ENCODE data around the gene TPK1. TPM values are rescaled to one million over a fixed set of nuclear protein-coding genes. Genes with fewer than 3 reads are reported as not detected.

TPK1 gene
- total RNA-seq, 1 donor from 2014 or later: 2.2 TPM

GRCh38 chr7:144524271-144524670 lies 311.6 kb downstream of the TPK1 start:
- no peak overlapping the region for H3K27ac ChIP-seq (ENCODE audit: low read depth, low read length)
- H3K79me2 ChIP-seq (ENCODE audit: insufficient read depth, low read length): no peaks in the 10 kb centered on the region
- Mint-ChIP-seq H3K4me3 (ENCODE audit: unreplicated experiment) (no peak overlapping the region), H3K27me3 (ENCODE audit: low read depth, unreplicated experiment) (no peaks in the 10 kb centered on the region), H3K4me1 (ENCODE audit: low read depth, unreplicated experiment) (peaks cover 21% of the 10 kb centered on the region), H3K36me3 (ENCODE audit: low read depth, unreplicated experiment) (no peaks in the 10 kb centered on the region), H3K9me3 (ENCODE audit: unreplicated experiment) (no peaks in the 10 kb centered on the region), H3K27ac (ENCODE audit: unreplicated experiment) (no peak overlapping the region)
- H4K20me1 ChIP-seq (ENCODE audit: insufficient read depth, low read length): no peaks in the 10 kb centered on the region
- no peaks in the 10 kb centered on the region for H3K9me3 ChIP-seq (ENCODE audit: insufficient read depth, low read depth, low read length)
- no peak overlapping the region for H3K9ac ChIP-seq (ENCODE audit: low read length)
- H3K4me2 ChIP-seq (ENCODE audit: low read length): no peak overlapping the region
- no peaks in the 10 kb centered on the region for H3K36me3 ChIP-seq (ENCODE audit: insufficient read depth, low read length)
- DNase-seq (ENCODE audit: low read depth): no peak
- no peak for FAIRE-seq
- H3K27me3 ChIP-seq (ENCODE audit: insufficient read depth, low read length): no peaks in the 10 kb centered on the region
- no peak overlapping the region for H2AFZ ChIP-seq (ENCODE audit: low read depth, low read length)
- no peaks in the 10 kb centered on the region for H3K4me1 ChIP-seq (ENCODE audit: insufficient read depth, low read length)
- TF ChIP-seq, protein P1, sequence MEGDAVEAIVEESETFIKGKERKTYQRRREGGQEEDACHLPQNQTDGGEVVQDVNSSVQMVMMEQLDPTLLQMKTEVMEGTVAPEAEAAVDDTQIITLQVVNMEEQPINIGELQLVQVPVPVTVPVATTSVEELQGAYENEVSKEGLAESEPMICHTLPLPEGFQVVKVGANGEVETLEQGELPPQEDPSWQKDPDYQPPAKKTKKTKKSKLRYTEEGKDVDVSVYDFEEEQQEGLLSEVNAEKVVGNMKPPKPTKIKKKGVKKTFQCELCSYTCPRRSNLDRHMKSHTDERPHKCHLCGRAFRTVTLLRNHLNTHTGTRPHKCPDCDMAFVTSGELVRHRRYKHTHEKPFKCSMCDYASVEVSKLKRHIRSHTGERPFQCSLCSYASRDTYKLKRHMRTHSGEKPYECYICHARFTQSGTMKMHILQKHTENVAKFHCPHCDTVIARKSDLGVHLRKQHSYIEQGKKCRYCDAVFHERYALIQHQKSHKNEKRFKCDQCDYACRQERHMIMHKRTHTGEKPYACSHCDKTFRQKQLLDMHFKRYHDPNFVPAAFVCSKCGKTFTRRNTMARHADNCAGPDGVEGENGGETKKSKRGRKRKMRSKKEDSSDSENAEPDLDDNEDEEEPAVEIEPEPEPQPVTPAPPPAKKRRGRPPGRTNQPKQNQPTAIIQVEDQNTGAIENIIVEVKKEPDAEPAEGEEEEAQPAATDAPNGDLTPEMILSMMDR (IDR thresholded peaks at IDR 0.05; ENCODE audit: insufficient read depth, low read depth, low read length): no peak
- no peak for TF ChIP-seq EZH2 (IDR thresholded peaks at IDR 0.05; ENCODE audit: insufficient read depth, low read length)
- H3K4me3 ChIP-seq (ENCODE audit: insufficient read depth, low read depth, low read length): no peak overlapping the region

DNA sequence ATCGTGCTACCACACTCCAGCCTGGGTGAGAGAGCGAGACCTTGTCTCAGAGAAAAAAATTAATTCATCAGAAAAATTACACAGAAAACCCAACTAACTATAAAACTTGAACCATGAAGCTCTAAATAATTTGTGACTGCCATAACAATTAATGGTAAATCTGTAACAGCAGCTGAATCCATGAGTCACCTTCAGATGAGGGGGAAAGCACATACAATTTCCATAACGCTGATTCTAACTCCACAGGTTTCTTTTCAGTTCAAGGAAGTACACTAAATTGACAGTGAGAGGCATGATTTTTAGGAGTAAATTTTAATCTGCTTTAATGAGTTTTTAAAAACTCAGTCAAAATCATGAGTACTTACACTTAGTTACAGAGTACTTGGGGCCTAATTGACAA lies 312.2 kb downstream of the TPK1 start:
- H3K36me3 Mint-ChIP-seq (ENCODE audit: low read depth, unreplicated experiment): no peaks in the 10 kb centered on the region
- no peaks in the 10 kb centered on the region for H3K27me3 Mint-ChIP-seq (ENCODE audit: low read depth, unreplicated experiment)
- DNase-seq (ENCODE audit: low read depth): no peak
- Histone ChIP-seq H3K4me1 (ENCODE audit: insufficient read depth, low read length) (no peaks in the 10 kb centered on the region), H3K4me2 (ENCODE audit: low read length) (no peak overlapping the region), H3K79me2 (ENCODE audit: insufficient read depth, low read length) (no peaks in the 10 kb centered on the region), H3K9ac (ENCODE audit: low read length) (no peak overlapping the region), H3K4me3 (ENCODE audit: insufficient read depth, low read depth, low read length) (no peak overlapping the region), H4K20me1 (ENCODE audit: insufficient read depth, low read length) (no peaks in the 10 kb centered on the region), H3K36me3 (ENCODE audit: insufficient read depth, low read length) (no peaks in the 10 kb centered on the region), H3K27ac (ENCODE audit: low read depth, low read length) (no peak overlapping the region), H2AFZ (ENCODE audit: low read depth, low read length) (no peak overlapping the region), H3K27me3 (ENCODE audit: insufficient read depth, low read length) (no peaks in the 10 kb centered on the region), H3K9me3 (ENCODE audit: insufficient read depth, low read depth, low read length) (no peaks in the 10 kb centered on the region)
- H3K27ac Mint-ChIP-seq (ENCODE audit: unreplicated experiment): no peak overlapping the region
- FAIRE-seq: no peak
- H3K4me1 Mint-ChIP-seq (ENCODE audit: low read depth, unreplicated experiment): peaks cover 17% of the 10 kb centered on the region
- no peak overlapping the region for H3K4me3 Mint-ChIP-seq (ENCODE audit: unreplicated experiment)
- TF ChIP-seq, protein P1 (IDR thresholded peaks at IDR 0.05; ENCODE audit: insufficient read depth, low read depth, low read length): no peak
- TF ChIP-seq EZH2 (IDR thresholded peaks at IDR 0.05; ENCODE audit: insufficient read depth, low read length): no peak
- no peaks in the 10 kb centered on the region for H3K9me3 Mint-ChIP-seq (ENCODE audit: unreplicated experiment)

GRCh38 chr7:144519925-144520324 lies 315.9 kb downstream of the TPK1 start:
- no peaks in the 10 kb centered on the region for H3K9me3 Mint-ChIP-seq (ENCODE audit: unreplicated experiment)
- no peak overlapping the region for H3K4me3 Mint-ChIP-seq (ENCODE audit: unreplicated experiment)
- FAIRE-seq: no peak

More at GRCh38 chr7:144519925-144520324, 315.9 kb downstream of the TPK1 start:
- no peak for DNase-seq (ENCODE audit: low read depth)
- Histone ChIP-seq H3K27ac (ENCODE audit: low read depth, low read length) (no peak overlapping the region), H3K79me2 (ENCODE audit: insufficient read depth, low read length) (no peaks in the 10 kb centered on the region), H3K9me3 (ENCODE audit: insufficient read depth, low read depth, low read length) (no peaks in the 10 kb centered on the region), H3K4me1 (ENCODE audit: insufficient read depth, low read length) (no peaks in the 10 kb centered on the region), H3K9ac (ENCODE audit: low read length) (no peak overlapping the region), H3K4me3 (ENCODE audit: insufficient read depth, low read depth, low read length) (no peak overlapping the region), H3K27me3 (ENCODE audit: insufficient read depth, low read length) (no peaks in the 10 kb centered on the region), H3K36me3 (ENCODE audit: insufficient read depth, low read length) (no peaks in the 10 kb centered on the region), H3K4me2 (ENCODE audit: low read length) (no peak overlapping the region), H4K20me1 (ENCODE audit: insufficient read depth, low read length) (no peaks in the 10 kb centered on the region), H2AFZ (ENCODE audit: low read depth, low read length) (no peak overlapping the region)
- TF ChIP-seq, protein P1 (IDR thresholded peaks at IDR 0.05; ENCODE audit: insufficient read depth, low read depth, low read length): no peak
- Mint-ChIP-seq H3K4me1 (ENCODE audit: low read depth, unreplicated experiment) (no peaks in the 10 kb centered on the region), H3K36me3 (ENCODE audit: low read depth, unreplicated experiment) (no peaks in the 10 kb centered on the region), H3K27ac (ENCODE audit: unreplicated experiment) (no peak overlapping the region), H3K27me3 (ENCODE audit: low read depth, unreplicated experiment) (no peaks in the 10 kb centered on the region)

Data from astrocyte (in vitro differentiated cells and primary cell).